Stimulated activated CD8-positive, alpha-beta memory T cell treated with anti-CD3 and anti-CD28 coated beads, Interleukin-12 subunit alpha, Interleukin-12 subunit beta, amount 100 ng/mL, for 4 hours (primary cell): Measurements from ENCODE around the gene GABRG3.

Source experiments
- DNase-seq: peaks from one replicate; pipeline ENCODE4 v3.0.0-alpha.2; 2020; ENCODE audit warnings: low read depth

Gene GABRG3

GRCh38 chr15:27418726-27419125 lies 447.7 kb downstream of the GABRG3 start:
- no peak for DNase-seq

DNA sequence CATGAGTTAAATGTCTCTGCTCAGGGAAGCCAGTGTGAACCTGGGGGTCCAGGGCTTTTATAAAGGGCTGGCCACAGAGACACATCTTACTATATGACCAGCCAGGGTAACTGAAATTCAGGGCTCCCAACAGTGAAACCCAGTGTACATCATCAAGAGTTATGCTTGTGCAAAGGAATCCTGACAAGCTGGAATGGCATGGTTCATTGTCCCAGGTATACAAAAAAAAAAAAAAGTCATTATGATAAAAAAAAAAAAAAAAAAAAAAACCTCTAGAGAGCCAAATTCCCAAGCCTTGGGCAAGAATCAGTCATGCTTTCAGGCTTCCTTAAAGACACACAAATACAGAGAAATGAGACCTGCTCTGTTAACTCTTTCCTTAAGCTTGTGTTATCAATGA lies 452.0 kb downstream of the GABRG3 start:
- DNase-seq = no peak

DNA sequence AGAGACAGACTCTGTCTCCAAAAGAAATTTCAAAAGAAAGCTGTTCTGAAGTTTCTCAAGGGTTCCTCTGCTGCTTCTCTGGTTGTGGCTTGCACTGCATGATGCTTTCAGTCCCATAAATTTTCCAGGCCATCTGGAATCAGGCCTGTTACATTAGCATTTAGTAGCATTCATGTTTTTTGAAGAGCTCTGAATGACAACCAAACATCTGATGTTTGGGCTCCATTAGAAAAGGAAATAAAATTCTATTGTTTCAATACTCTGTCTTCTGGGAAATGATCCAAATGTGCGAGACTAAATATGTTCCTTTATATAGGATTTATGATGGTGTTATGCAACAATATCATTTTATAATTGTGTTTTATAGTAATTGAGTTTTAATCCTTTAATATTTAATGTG lies 455.8 kb downstream of the GABRG3 start:
- DNase-seq = no peak

DNA sequence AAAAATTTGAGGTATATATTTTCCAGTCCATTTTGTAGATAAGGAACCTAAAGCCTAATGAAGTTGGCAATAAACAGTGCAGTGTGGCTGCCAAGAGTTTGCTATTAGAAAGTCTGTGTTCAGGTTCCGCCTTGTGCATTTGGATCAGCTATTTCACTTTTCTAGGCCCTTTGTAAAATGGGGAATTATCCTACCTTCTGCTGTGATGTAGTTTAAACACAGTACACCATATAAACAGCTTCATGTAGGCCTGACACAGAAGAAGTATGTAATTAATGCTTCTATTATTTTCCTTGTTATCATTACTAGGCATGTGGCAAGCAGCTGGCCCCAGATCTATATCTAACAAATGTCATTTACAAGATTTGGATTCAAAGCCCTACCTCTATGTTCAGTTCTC lies 456.3 kb downstream of the GABRG3 start:
- no peak for DNase-seq

GRCh38 chr15:27428151-27428550 lies 457.2 kb downstream of the GABRG3 start:
- DNase-seq = no peak

GRCh38 chr15:27429577-27429976 lies 458.6 kb downstream of the GABRG3 start:
- DNase-seq = no peak

GRCh38 chr15:27433604-27434003 lies 462.6 kb downstream of the GABRG3 start:
- no peak for DNase-seq

GRCh38 chr15:27438403-27439375 lies 467.7 kb downstream of the GABRG3 start:
- no peak for DNase-seq

DNA sequence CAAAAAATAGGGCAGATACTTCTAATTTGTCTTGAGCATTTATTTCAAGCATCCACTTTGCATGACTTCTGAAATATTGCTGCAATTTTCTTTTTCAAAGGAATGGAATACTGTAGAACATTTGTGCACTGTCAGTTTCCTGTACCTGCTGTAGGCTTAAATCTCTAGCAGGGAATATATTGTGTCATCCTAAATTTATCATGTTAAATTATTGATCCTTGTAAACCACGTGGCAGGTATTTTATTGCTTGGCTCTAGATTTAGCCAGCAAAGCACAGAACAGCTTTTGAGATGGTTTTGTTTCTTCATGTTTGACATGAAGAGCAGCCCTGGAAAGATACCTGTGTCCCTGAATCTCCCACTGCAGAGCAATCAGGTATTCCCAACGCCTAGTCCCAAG lies 470.1 kb downstream of the GABRG3 start:
- no peak for DNase-seq

DNA sequence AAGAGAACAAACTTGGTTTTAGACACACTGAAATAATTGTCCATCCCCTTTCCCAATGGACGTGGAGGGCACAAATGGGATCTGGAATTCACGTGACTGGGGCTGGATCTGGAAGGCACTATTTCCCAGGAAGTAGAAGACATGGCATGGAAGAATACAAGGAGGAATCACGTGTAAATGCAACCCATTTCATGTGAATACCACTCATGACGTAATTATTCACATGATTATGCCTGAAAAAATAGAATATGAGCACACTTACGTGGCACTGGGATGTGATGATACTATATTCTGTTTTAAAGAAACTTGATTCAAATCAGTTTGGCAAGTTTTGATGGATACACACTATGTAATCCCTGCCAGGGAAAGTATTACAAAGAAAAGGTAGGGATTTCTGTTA lies 477.3 kb downstream of the GABRG3 start:
- DNase-seq = no peak

DNA sequence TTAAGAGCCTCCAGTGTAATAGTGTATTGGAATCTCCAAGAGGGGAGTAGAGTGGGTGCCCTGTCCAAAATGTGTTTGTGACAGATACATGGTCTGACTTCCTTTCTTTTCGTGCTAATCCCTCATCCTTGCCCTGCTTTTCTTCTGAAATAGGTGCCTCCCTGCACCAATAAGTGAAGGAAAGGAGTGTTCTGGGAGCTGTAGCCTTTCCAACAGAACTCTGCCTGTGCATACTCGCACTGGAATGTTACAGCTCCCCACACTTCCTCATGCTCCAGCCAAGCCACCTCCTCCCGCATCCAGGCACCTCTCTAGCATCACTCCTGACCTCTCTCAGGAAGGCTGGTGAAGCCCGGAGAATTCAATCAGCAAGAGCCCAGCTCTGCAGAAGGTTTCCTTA lies 478.0 kb downstream of the GABRG3 start:
- DNase-seq = no peak

DNA sequence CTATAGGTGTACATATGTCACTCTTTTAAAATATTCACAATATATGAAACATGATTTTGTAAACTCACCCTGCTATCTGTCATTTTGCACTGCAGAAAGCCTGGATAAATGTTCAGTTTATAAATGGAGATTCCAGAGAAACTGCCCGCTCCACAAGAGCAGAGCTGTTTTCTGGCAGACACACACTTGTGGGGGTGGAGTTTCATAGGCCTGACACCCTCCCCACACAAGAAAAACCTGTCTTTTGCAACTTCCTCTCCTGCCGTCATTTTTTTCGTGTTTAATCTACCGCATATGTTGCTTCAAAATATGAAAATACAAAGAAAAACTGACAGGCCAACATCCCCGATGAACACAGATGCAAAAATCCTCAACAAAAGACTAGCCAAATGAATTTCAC lies 479.0 kb downstream of the GABRG3 start:
- no peak for DNase-seq

GRCh38 chr15:27454281-27455075 lies 483.5 kb downstream of the GABRG3 start:
- no peak for DNase-seq

- DNase-seq = no peak
Observed at GRCh38 chr15:27456807-27457206, 485.8 kb downstream of the GABRG3 start.

- no peak for DNase-seq
Observed at GRCh38 chr15:27457766-27458165, 486.8 kb downstream of the GABRG3 start.

DNA sequence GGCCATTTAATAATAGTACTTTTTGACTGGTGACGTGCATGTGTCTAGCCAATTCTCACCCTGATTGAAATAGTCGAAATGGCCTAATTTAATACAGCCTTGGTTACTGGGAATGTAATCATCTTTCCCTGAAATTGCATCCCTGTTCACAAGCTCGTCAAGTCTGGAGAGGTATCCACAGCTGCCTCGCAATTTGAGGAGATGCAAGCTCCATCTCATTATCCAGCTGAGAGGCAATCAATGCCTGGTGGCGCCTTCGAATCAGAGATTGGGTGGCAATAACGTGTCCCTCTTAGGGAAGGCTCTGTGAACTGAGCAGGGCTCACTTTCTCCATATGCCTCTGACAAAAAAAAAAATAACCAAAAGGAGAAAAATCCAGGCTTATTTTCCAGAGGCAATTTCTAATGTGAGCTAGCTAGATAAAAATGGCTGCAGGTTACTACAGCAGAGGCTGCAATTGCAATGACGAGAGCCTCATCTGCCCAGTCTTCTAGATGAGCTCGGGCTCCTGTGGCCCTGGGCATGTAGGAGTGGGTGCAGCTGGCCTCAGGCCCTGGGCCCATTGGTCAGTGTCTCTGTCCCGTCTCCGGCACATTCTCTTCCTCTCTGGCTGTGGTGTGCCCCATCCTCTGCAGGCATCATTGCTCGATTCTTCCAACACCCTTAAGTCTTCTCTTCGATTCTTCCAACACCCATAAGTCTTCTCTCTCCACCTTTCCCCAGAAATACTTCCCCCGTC lies 487.5 kb downstream of the GABRG3 start:
- no peak for DNase-seq

- DNase-seq = no peak
Observed at GRCh38 chr15:27459836-27460235, 488.9 kb downstream of the GABRG3 start.

DNA sequence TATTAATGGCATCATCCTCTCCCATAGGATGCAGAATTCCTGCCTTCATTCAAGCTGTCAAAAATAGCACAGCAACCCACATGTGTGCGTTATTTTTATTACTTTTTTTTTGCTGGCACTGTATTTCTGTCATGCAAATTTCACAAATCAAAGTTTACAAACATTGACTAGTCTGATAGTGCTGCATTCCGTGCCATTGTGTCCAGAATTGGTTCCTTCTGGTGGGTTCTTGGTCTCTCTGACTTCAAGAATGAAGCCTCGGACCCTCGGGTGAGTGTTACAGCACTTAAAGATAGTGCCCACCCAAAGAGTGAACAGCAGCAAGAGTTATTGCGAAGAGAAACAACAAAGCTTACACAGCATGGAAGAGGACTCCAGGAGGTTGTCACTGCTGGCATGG lies 490.2 kb downstream of the GABRG3 start:
- no peak for DNase-seq

GRCh38 chr15:27463525-27464088 lies 492.6 kb downstream of the GABRG3 start:
- no peak for DNase-seq

GRCh38 chr15:27464941-27465612 lies 494.1 kb downstream of the GABRG3 start:
- no peak for DNase-seq

DNA sequence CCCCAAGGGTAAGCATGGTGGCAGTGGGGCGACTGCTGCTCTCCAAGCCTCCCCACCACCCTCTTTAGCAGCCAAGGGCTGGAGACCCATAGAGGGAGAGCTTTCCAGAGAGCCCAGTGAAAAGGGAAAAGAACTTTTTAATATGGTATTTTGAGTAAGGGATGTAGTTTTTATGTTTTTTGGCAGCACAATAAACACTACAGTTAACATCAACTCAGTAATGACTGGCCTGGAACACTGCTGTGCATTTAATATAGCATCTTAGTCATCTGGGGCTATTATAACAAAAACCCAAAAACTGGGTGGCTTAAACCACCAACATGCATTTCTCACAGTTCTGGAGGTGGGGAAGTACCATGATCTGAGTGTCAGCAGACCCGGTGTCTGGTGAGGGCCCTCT lies 495.8 kb downstream of the GABRG3 start:
- no peak for DNase-seq
